GM10248 (cell line): Measurements from ENCODE around the gene SMTN.
"Not testable (repeated sequence)": the region's sequence is repeated elsewhere in the genome, so short reads cannot be mapped to it uniquely, and the experiment has no call there.

Experiments used
- CTCF ChIA-PET: fragments of 300-600 bp; sonication (Branson Sonifier 250); formaldehyde crosslinking; extraction: SDS; loops from one replicate; lab custom pipeline; 2021; ENCODE audit warnings: antibody characterized with exemption; lab: Yijun Ruan, JAX
- POLR2A ChIA-PET: fragments of 350-650 bp; sonication (Branson Sonifier 250); formaldehyde crosslinking; extraction: SDS; loops from one replicate; lab custom pipeline; 2020; ENCODE audit warnings: antibody characterized with exemption; lab: Yijun Ruan, JAX
- DNase-seq: peaks from one replicate; pipeline ENCODE4 v3.0.0; 2012; ENCODE audit errors: extremely low spot score
- TF ChIP-seq, protein P1 (sequence below): IDR thresholded peaks from 2 replicates; pipeline ENCODE4 v1.5.1; 2012; ENCODE audit warnings: mild to moderate bottlenecking, low read depth; ENCODE audit errors: extremely low read depth, missing control alignments, control extremely low read depth

Gene SMTN

DNA sequence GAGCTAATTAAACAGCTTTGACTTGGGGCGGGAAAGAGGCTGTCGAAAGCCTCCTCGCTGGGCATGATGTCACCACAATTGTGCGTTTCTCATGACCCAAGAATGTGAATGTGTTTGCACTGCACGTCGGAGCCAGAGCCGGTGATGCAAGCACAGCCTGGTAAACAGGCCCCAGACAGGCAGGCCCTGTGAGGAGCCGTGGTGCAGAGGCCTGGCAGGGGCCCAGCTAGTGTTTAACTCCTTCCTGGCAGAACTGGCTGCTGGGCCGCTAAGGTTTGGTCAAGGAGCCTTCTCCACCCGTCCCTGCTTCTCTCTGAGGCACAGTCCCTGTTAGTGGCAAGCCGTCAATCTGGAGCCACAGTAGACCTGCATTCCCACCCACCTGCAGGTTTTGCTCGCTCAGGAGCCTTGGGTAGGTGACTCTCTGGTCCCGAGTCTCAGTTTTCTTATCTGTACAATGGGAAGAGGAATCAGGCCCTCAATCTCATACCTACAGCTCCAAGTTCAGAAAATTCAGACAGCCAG, 25.4 kb upstream of the SMTN start:
- DNase-seq = no peak
- ChIA-PET POLR2A (no interaction called here), CTCF (interaction anchor here (1.1 kb wide), 1 partner anchor 9 kb away, joined by 3 read pairs; no protein-coding TSS in a partner anchor)
- TF ChIP-seq, protein P1, sequence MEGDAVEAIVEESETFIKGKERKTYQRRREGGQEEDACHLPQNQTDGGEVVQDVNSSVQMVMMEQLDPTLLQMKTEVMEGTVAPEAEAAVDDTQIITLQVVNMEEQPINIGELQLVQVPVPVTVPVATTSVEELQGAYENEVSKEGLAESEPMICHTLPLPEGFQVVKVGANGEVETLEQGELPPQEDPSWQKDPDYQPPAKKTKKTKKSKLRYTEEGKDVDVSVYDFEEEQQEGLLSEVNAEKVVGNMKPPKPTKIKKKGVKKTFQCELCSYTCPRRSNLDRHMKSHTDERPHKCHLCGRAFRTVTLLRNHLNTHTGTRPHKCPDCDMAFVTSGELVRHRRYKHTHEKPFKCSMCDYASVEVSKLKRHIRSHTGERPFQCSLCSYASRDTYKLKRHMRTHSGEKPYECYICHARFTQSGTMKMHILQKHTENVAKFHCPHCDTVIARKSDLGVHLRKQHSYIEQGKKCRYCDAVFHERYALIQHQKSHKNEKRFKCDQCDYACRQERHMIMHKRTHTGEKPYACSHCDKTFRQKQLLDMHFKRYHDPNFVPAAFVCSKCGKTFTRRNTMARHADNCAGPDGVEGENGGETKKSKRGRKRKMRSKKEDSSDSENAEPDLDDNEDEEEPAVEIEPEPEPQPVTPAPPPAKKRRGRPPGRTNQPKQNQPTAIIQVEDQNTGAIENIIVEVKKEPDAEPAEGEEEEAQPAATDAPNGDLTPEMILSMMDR = no peak

DNA sequence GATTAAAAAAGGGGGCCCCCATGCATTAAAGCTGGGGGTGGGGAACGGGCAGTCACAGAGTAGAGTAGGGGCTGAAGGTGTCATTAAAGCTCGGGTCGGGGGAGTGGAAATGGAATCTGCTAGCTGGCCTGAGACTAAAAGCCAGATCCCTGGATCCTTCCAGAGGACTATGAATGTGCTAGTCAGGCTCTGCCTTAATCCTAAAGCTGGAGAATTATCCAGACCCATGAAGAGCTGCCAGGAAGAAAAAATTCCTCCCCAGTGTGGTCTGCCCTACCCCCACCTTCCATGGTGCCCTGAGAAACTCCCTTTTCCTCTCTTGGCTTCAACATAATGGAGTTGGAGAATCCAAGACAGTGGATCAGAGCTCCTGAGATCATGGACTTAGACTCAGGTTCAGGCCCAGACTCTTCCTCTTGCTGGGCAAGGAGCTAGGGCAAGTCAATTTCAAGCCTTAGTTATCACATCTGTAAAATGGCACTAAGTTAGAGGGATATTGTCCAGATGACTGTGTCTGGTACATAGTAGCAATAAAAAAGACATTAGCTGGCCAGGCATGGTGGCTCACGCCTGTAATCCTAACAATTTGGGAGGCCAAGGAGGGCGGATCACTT, 24.0 kb upstream of the SMTN start:
- DNase-seq = no peak
- CTCF ChIA-PET = interaction anchor here (1.1 kb wide), 2 partner anchors 10 to 28 kb away, joined by 3 read pairs; no protein-coding TSS in a partner anchor
- TF ChIP-seq, protein P1 = no peak
- POLR2A ChIA-PET = no interaction called here

DNA sequence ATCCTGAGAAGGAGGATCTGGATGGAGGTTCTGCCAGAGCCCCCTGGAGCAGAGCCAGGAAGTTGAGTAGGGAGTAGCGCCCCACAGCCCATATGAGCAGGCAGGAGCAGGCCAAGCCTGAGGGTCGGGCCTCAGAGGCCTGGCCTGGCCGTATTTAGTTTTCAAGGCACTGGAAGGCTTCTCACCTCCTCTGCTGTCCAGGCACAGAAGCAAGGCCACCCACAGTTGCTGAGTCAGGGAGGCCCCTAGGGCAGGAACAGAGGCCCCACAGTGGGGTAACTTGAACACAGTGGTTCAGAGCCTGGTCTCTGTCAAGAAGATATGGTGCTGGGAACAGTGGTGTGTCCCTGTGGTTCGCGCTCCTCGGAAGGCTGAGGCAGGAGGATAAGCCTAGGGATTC, 21.5 kb upstream of the SMTN start:
- CTCF ChIA-PET, POLR2A ChIA-PET, DNase-seq: not testable (repeated sequence)

DNA sequence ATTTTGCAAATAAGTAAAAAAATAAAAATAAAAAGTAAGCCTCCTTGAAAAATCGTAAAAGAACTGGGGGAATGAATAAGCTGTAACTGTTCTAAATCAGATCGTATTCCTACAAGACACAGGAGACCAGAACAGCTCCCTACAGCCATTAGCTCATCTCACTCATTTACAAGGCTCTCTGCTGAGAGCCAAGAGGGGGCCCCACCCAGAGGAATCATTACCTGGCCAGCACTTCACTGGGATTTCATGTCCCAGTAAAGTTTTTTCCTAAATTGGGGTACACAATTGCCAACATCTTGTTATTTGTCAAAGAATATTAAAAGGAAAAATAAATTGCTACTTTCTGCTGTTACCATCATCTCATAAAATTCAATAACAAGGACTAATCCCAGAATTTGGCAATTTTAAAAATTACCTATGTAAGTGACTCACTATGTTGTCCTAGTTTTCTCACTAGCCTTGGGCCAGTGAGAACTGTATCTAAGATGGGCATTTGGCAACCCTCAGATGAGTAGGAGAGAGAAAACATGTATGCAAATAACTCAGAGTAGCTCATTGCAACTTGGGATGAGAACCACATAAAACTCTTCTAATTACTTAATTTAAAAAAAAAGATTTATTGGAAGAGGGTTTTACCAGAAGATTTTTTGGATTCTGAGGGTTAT, 18.4 kb upstream of the SMTN start:
- POLR2A ChIA-PET = no interaction called here
- TF ChIP-seq, protein P1 = no peak
- CTCF ChIA-PET = interaction anchor here (0.7 to 1.6 kb wide), 3 partner anchors 12 to 69 kb away, joined by 3 read pairs; no protein-coding TSS in a partner anchor
- no peak for DNase-seq

DNA sequence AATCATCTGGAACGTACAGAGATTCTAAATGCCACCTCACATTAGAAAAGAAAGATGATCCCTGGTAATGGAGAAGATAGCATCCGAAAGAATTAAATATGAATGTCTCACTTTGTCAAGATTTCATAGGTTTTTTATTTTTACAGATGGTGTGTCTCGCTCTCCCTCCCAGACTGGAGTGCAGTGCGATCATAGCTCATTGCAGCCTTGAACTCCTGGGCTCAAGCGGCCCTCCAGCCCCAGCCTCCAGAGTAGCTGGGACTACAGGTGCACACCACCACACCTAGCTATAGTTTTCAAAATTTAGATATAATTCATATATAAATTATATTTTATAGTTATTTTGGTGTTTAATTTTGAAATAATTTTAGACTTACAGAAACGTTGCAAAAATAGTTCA, 16.7 kb upstream of the SMTN start:
- DNase-seq = no peak
- ChIA-PET CTCF (interaction anchor here (1.3 to 1.4 kb wide), 3 partner anchors 22 to 429 kb away, joined by 3 to 5 read pairs (median 4); partner anchors contain the start of gene SLC35E4), POLR2A (no interaction called here)
- TF ChIP-seq, protein P1 = no peak

DNA sequence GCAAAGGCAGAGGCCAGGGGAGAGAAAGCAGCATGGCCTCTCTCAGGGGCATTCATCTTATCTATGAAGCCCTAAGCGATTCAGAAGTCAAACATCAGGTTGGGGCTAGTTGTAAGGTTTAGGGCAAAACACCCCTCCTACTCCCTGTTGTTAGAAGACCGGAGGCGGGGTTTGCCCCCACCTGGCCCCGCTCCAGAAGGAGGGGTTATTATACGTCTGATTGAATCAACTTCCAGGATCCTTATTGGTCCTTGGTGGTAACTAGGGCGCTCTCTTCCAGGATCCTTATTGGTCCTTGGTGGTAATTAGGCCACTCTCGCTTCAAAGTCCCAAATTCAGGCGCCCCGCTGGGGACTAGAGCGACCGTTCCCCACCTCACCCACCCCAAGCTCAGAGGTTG, 12.1 kb upstream of the SMTN start:
- ChIA-PET CTCF (interaction anchor here (1.1 to 2.2 kb wide), 3 partner anchors 14 to 305 kb away, joined by 3 to 6 read pairs (median 4); no protein-coding TSS in a partner anchor), POLR2A (no interaction called here)
- no peak for DNase-seq
- TF ChIP-seq, protein P1 = no peak

DNA sequence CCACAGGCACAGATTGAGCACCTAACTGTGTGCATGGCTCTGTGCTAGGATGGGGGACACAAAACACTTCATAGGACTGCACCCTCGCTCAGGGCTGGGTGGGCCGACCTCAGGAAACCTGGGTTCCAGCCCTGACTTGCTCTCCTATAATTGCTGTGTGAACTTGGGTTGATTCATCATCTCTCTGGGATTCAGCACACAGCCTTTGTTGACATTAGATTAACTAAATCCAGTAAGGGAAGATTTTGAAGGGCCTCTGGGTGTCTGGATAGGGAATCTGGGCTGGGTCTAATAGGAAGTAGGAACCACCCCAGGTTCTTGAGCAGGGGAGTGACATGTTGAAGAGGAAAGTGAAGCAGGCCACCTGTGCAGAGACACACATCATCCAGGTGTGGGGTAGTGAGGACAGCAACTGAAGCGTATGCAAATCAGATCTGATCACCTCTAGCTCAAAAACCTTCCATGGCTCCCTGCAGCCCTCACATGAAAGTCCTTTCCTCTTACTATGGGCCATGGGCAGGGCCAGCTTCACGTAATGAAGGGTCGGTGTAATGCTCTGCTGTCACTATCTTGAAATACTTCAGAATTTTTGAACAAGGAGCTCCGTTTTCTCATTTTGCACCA, 11.3 kb upstream of the SMTN start:
- POLR2A ChIA-PET, DNase-seq: not testable (repeated sequence)
- CTCF ChIA-PET = interaction anchor here (1.1 to 2.2 kb wide), 3 partner anchors 14 to 306 kb away, joined by 3 to 6 read pairs (median 4); no protein-coding TSS in a partner anchor

DNA sequence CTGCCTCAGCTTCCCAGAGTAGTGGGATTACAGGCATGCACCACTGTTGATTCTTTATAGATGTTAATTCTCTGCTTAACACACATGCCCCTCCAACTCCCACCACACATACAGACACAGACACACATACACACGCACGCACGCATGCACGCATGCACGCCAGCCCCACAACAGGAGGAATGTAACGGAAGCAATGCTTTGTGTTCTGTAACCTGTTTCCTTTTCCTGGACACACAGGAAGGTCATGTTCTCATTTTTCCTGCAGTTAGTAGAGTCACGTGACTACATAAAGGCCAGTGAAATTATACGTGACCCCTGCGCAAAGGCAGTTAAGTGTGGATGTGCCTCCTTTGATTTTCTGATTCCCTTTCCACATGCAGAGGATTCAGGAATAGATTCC, 8.0 kb upstream of the SMTN start:
- POLR2A ChIA-PET = interaction anchor here (0.7 kb wide), 1 partner anchor 15 kb away, joined by 5 read pairs; no protein-coding TSS in a partner anchor
- CTCF ChIA-PET, DNase-seq: not testable (repeated sequence)

DNA sequence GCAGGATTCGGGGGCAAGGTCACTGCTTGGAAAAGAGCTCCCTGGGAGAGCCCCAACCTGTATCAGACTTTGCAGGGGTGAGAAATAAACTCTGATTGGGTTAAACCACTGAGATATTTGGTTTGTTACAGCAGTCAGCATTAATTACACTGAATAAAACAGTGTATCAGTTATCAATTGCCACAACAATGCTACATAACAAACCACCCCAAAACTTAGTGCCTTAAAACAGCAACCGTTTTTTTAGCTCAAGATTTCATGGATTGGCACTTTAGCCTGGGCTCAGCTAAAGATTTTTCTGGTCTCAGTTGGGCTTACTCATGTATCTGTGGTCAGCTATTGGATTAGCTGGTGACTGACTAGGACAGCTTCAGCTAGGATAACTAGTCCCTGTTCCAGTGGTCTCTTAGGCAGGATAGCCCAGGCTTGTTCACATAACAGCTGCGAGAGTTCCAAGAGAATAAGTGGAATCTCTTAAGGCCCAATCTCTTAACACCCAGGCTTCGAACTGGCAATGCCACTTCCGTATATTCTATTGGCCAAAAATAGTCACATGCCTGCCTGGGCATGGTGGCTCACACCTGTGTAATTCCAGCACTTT, 7.5 kb upstream of the SMTN start:
- POLR2A ChIA-PET, DNase-seq: not testable (repeated sequence)
- CTCF ChIA-PET = interaction anchor here (1.4 kb wide), 1 partner anchor 11 kb away, joined by 3 read pairs; no protein-coding TSS in a partner anchor
